A549 (cell line): Measurements from ENCODE around the gene BAG5. TPM values are rescaled to one million over a fixed set of nuclear protein-coding genes. Genes with fewer than 3 reads are reported as not detected.

ENCODE experiments used
- polyA plus RNA-seq, 4 experiments: library from polyadenylated mRNA; depleted of rRNA in 3 of 4; stranded (reverse); fragments of >200 nt; fragmentation: RNase III in 1 of 4; extraction: RNeasy Plus Mini Kit Qiagen cat#74134 plus additional on column Dnase treatment in 1 of 4; gene quantifications; 2 replicates in 3 of 4; 3 replicates in 1 of 4; pipeline ENCODE4 v1.2.3, GENCODE V29; 2011 to 2017
- small RNA-seq, 6 experiments: library from RNA; depleted of rRNA; stranded (forward); fragments of <200 nt; gene quantifications; one replicate each; pipeline ENCODE3, GENCODE V24; 2012

The BAG5 gene
- polyA plus RNA-seq, 2 of the 4 experiments (the other 2 are of a cell fraction), result 20.8 to 24.8 TPM

Small RNA genes lying within 50 kb of the gene (small RNA-seq; reads per million reads assigned to genes)
- 0 reads per million in 6 experiments for gene RNU4-68P
- 0 reads per million in 6 experiments for gene RNU7-160P

Other genes starting within 250 kb of the BAG5 start
- gene EIF5, start 228.4 kb downstream of the BAG5 start, polyA plus RNA-seq (2011; rRNA removed), result 509 and 591 TPM in 2 replicates
- 276 to 288 TPM (median 281 TPM) in 3 replicates for gene EIF5, start 228.4 kb downstream of the BAG5 start, polyA plus RNA-seq (2017; fragmentation: RNase III; extraction: RNeasy Plus Mini Kit Qiagen cat#74134 plus additional on column Dnase treatment)
- gene MARK3, start 177.2 kb downstream of the BAG5 start, polyA plus RNA-seq (2011; rRNA removed), result 89.9 and 97.6 TPM in 2 replicates
- gene MARK3, start 177.2 kb downstream of the BAG5 start, polyA plus RNA-seq (2017; fragmentation: RNase III; extraction: RNeasy Plus Mini Kit Qiagen cat#74134 plus additional on column Dnase treatment), result 59.7 to 66.2 TPM (median 60.4 TPM) in 3 replicates
- 39.4 and 52.3 TPM in 2 replicates for gene CKB, start 39.8 kb downstream of the BAG5 start, polyA plus RNA-seq (2011; rRNA removed)
- 63.6 to 79.8 TPM (median 72.0 TPM) in 3 replicates for gene CKB, start 39.8 kb downstream of the BAG5 start, polyA plus RNA-seq (2017; fragmentation: RNase III; extraction: RNeasy Plus Mini Kit Qiagen cat#74134 plus additional on column Dnase treatment)
- 8.3 TPM in 2 replicates for gene TRMT61A, start 33.5 kb downstream of the BAG5 start, polyA plus RNA-seq (2011; rRNA removed)
- 19.3 to 20.5 TPM (median 19.4 TPM) in 3 replicates for gene TRMT61A, start 33.5 kb downstream of the BAG5 start, polyA plus RNA-seq (2017; fragmentation: RNase III; extraction: RNeasy Plus Mini Kit Qiagen cat#74134 plus additional on column Dnase treatment)
- 23.2 and 29.8 TPM in 2 replicates for gene COA8, start 303 bp upstream of the BAG5 start, polyA plus RNA-seq (2011; rRNA removed)
- 32.1 to 38.2 TPM (median 34.9 TPM) in 3 replicates for gene COA8, start 303 bp upstream of the BAG5 start, polyA plus RNA-seq (2017; fragmentation: RNase III; extraction: RNeasy Plus Mini Kit Qiagen cat#74134 plus additional on column Dnase treatment)
- gene KLC1, start 66.6 kb upstream of the BAG5 start, polyA plus RNA-seq (2011; rRNA removed), result 106 and 150 TPM in 2 replicates
- 74.8 to 82.9 TPM (median 81.8 TPM) in 3 replicates for gene KLC1, start 66.6 kb upstream of the BAG5 start, polyA plus RNA-seq (2017; fragmentation: RNase III; extraction: RNeasy Plus Mini Kit Qiagen cat#74134 plus additional on column Dnase treatment)
- gene XRCC3, start 152.8 kb upstream of the BAG5 start, polyA plus RNA-seq (2011; rRNA removed), result 23.0 and 23.2 TPM in 2 replicates
- 26.3 to 28.1 TPM (median 27.4 TPM) in 3 replicates for gene XRCC3, start 152.8 kb upstream of the BAG5 start, polyA plus RNA-seq (2017; fragmentation: RNase III; extraction: RNeasy Plus Mini Kit Qiagen cat#74134 plus additional on column Dnase treatment)
- gene ZFYVE21, start 153.2 kb upstream of the BAG5 start, polyA plus RNA-seq (2011; rRNA removed), result 28.7 and 29.0 TPM in 2 replicates
- 29.1 to 34.1 TPM (median 33.0 TPM) in 3 replicates for gene ZFYVE21, start 153.2 kb upstream of the BAG5 start, polyA plus RNA-seq (2017; fragmentation: RNase III; extraction: RNeasy Plus Mini Kit Qiagen cat#74134 plus additional on column Dnase treatment)